HuH-7 (cell line): ENCODE data around the gene CSTPP1.
"Not testable (repeated sequence)": the region's sequence is repeated elsewhere in the genome, so short reads cannot be mapped to it uniquely, and the experiment has no call there.

Source experiments
- DNase-seq: peaks from one replicate; pipeline ENCODE4 v3.0.0; 2011; ENCODE audit warnings: low spot score

Gene CSTPP1

GRCh38 chr11:47050284-47050683 lies 113.7 kb downstream of the CSTPP1 start:
- DNase-seq: no peak

GRCh38 chr11:47051217-47051616 lies 114.7 kb downstream of the CSTPP1 start:
- no peak for DNase-seq

GRCh38 chr11:47052165-47052564 lies 115.6 kb downstream of the CSTPP1 start:
- DNase-seq: no peak

- no peak for DNase-seq
Observed at GRCh38 chr11:47052576-47052975, 116.0 kb downstream of the CSTPP1 start.

- no peak for DNase-seq
Observed at GRCh38 chr11:47055534-47055933, 119.0 kb downstream of the CSTPP1 start.

GRCh38 chr11:47056261-47056915 lies 119.8 kb downstream of the CSTPP1 start:
- no peak for DNase-seq

- no peak for DNase-seq
Observed at GRCh38 chr11:47057365-47057764, 120.8 kb downstream of the CSTPP1 start.

- no peak for DNase-seq
Observed at GRCh38 chr11:47060807-47061206, 124.2 kb downstream of the CSTPP1 start.

GRCh38 chr11:47061429-47062178 lies 125.0 kb downstream of the CSTPP1 start:
- no peak for DNase-seq

- no peak for DNase-seq
Observed at GRCh38 chr11:47062736-47063135, 126.2 kb downstream of the CSTPP1 start.

GRCh38 chr11:47067401-47067800 lies 130.8 kb downstream of the CSTPP1 start:
- DNase-seq: no peak

- no peak for DNase-seq
Observed at GRCh38 chr11:47070769-47071168, 134.2 kb downstream of the CSTPP1 start.

GRCh38 chr11:47071341-47071740 lies 134.8 kb downstream of the CSTPP1 start:
- no peak for DNase-seq

- DNase-seq: no peak
Observed at GRCh38 chr11:47071791-47072261, 135.3 kb downstream of the CSTPP1 start.

GRCh38 chr11:47078751-47079521 lies 142.4 kb downstream of the CSTPP1 start:
- no peak for DNase-seq

GRCh38 chr11:47080775-47081174 lies 144.2 kb downstream of the CSTPP1 start:
- not testable (repeated sequence) for DNase-seq

GRCh38 chr11:47083913-47084312 lies 147.4 kb downstream of the CSTPP1 start:
- no peak for DNase-seq

GRCh38 chr11:47087801-47088200 lies 151.2 kb downstream of the CSTPP1 start:
- DNase-seq: no peak

GRCh38 chr11:47093541-47093940 lies 157.0 kb downstream of the CSTPP1 start:
- DNase-seq: no peak

- not testable (repeated sequence) for DNase-seq
Observed at GRCh38 chr11:47096871-47097270, 160.3 kb downstream of the CSTPP1 start.

- not testable (repeated sequence) for DNase-seq
Observed at GRCh38 chr11:47098223-47098622, 161.7 kb downstream of the CSTPP1 start.

GRCh38 chr11:47099214-47099917 lies 162.8 kb downstream of the CSTPP1 start:
- DNase-seq: peak; percentile 39
